HL-60/S4 treated with retinoic acid at 250 ng/mL for 4 days and 3 days (cell line): ENCODE data around the gene KCNJ4.

ENCODE experiments used
- in situ Hi-C: fragments of 300-500 bp; cut with MboI; formaldehyde crosslinking; loops from 2 replicates; pipeline ENCODE4 v1.7.0; 2022; ENCODE audit warnings: low sequenced_read_pairs

Gene KCNJ4

DNA sequence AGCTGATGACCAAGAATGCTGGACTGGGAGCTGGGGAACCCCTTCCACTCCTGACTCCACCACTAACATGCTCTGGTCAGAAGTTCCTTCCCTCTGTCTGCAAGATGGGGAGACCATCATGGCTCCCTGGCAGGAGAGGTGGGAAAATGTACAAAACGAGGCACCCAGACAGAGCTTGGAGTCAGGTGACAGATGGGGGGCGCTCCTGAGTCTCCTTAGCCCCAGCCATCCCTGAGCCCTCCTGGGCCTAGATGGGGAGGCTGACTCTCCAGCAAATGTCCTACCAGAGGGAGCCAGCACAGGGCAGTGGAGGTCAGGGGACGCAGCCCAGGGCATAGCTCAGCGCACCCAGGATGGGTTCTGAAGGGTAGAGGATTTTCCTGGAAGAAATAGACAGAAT lies 20.0 kb downstream of the KCNJ4 start:
- in situ Hi-C loops = no loop called here

DNA sequence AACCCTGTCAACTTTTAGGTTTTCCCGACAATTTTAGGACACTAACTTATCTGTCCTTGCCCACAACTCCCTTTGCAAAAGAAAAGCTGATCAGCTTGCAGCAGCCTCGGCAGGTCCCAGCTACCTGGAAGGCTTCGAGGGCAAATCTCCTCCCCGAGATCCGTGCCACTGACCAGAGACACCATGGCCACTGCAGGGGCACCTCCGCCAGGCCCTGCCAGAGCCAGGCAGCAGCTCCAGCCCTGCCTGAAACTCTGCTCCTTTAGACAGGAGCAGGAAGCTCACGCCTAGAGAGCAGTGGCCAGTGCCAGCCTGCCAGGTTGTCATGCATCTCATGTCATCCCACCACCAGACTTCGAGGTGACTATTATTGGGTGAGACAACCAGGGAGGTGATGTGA lies 21.1 kb downstream of the KCNJ4 start:
- in situ Hi-C loops = no loop called here

DNA sequence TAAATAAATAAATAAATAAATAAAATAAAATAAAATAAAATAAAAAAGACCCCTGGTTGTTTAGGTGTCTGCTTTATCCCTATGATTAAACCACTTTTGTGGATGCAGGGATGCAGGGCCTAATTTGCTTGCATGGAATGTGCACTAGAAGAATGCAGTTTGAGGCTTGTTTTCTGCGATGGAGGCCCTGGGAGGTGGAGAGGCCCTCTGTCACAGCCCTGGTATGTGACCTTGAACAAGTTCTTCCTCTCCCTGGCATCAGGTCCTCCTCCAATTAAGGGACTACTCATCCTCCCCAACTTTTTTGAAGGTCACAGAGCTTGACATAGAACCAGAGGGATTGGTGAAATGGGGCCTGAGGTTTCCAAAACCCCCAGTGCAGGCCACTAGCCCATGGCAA lies 22.7 kb downstream of the KCNJ4 start:
- in situ Hi-C loops = no loop called here

DNA sequence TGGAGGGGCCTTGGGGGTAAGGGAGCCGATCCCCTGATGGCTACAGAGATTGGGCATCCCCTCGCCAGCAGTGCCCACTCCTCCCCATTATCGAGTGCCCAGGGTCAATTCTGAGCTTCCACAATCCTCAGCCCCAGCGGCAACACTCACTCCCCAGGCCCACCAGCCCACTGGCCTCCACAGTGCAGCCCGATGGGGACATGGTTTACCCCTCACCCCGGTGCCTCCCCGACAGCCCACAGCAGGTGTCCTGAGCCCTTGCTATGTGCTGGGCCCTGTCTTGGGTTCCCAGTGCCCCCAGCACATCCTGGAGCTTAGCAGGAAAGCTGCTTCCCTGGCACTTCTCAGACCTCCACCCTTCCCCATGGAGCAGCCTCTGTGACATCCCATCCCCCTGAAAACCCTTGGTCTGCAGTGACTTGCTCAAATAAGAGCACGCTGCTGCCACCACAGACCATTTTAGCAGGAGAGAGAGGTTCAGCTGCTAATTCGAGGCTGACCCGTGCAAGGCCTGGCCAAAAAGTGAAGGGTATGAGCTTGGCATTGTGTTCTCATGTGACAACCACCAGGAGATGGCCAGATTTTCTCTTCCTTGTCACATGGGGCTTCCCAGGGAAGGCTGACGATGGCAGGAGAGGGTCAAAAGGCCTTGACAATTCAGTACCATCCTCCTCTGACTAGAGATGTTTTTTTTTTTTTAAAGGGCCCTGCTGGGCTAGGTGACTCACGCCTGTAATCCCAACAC lies 23.6 kb downstream of the KCNJ4 start:
- in situ Hi-C loops = no loop called here

DNA sequence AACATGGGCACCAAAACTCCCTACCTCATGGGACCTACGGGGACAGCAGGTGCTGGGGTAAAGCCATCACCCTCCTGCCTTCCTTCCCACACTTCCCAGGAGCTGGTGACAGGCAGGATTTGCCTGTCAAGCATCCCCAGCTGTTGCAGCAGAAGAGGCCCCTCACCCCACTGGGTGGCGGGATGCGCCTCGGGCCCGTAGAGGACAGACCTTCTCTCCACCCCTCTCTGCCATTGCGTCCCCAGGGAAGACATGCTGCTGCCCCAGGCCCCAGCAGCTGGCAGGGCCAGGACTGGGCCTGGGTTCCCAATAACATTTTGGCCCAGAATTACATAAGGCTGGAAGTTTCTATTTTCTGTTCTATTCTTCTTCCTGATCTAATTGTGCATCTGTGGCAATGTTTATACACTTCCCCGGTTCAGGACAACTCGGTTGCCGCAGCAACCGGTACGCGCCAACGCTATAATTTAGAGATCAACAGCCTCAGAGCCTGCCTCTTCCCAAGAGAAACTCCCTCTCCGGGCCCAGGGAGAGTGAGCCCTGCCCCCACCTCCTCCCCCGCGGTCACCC lies 25.4 kb downstream of the KCNJ4 start:
- in situ Hi-C loops = no loop called here

DNA sequence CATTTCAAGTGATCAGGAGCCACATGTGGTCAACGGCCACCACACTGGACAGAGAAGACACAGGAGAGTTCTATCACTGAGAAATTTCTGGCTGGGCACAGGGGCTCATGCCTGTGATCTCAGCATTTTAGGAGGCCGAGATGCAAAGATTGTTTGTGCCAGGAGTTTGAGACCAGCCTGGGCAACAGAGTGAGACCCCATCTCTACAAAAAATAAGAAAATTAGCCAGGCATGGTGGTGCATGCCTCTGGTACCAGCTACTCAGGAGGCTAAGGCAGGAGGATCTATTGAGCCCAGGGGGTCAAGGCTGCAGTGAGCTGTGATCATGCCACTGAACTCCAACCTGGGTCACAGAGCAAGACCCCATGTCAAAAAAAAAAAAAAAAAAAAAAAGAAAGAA lies 26.3 kb downstream of the KCNJ4 start:
- in situ Hi-C loops = no loop called here

DNA sequence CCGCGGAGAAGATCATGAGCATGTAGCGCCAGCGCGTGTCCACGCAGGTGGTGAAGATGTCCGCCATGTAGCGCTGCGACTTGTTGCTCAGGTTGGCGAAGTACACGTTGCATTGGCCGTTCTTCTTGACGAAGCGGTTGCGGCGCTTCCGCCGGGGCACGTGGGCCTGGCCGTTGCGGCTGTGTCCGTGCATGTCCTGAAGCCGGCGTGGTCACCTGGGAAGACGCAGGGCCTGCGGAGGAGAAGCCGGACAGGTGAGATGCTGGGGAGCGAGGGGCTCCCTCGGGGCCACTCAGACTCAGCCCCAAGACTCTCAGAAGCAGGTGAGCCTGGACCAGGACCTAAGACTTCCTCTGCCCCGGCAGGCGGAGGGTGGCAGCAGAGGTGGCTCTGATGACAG lies 27.1 kb downstream of the KCNJ4 start:
- in situ Hi-C loops = no loop called here

DNA sequence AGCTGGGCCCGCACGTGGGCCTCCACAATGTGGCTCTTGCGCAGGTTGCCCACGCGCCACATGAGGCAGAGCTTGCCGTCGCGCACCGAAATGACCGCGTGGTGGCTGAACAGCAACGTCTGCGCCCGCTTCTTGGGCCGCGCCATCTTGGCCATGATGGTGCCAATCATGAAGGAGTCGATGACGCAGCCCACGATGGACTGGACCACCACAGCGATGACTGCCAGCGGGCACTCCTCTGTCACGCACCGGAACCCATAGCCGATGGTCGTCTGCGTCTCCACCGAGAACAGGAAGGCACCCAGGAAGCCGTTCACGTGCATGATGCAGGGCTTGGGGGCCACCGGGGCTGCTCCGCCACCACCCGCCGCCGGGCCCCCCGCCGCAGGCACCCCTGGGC lies 27.5 kb downstream of the KCNJ4 start:
- in situ Hi-C loops = no loop called here

DNA sequence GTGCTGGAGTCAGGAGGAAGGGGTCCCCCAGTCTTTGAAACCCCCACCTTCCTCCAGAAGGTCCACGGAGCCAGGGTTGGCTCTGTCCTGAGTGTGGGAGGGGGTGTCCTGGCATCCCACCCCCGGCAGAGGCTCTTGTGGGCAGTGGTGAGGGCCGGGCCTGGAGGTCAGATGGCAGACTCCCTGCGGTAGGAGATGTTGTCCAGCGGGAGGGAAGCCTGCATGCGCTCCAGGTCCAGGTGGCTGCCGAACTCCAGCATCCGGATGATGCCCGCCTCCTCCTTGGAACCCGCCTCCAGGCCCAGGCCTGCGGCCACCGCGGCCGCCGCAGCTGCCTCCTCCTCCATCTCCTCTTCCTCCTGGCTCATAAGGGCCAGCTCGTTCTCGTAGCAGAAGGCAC lies 28.4 kb downstream of the KCNJ4 start:
- in situ Hi-C loops = no loop called here

DNA sequence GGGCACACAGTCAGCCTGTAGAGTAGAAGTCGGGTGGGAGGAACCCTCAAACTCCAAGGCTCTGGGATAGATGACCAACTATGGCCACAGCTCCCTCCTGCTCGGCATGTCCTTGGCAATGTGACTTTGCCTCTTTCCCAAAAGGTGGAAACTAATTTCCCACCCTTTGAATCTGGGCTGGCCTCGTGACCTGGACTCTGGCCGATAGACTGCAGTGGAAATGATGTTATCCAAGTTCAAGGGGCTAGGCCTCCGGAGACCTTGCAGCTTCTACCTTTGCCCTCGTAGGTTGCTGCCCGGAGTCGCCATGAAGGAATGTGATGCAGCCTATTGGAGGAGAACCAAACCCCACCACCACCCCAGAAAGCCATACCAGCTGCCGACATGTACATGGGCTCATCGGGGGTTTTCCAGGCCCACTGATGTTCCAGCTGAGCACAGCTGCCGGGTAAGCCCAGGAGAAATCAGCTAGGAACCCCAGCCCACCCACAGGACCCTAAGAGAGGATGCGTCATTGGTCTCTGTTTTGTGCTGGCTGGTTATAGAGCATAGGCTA lies 30.4 kb downstream of the KCNJ4 start:
- in situ Hi-C loops = no loop called here

DNA sequence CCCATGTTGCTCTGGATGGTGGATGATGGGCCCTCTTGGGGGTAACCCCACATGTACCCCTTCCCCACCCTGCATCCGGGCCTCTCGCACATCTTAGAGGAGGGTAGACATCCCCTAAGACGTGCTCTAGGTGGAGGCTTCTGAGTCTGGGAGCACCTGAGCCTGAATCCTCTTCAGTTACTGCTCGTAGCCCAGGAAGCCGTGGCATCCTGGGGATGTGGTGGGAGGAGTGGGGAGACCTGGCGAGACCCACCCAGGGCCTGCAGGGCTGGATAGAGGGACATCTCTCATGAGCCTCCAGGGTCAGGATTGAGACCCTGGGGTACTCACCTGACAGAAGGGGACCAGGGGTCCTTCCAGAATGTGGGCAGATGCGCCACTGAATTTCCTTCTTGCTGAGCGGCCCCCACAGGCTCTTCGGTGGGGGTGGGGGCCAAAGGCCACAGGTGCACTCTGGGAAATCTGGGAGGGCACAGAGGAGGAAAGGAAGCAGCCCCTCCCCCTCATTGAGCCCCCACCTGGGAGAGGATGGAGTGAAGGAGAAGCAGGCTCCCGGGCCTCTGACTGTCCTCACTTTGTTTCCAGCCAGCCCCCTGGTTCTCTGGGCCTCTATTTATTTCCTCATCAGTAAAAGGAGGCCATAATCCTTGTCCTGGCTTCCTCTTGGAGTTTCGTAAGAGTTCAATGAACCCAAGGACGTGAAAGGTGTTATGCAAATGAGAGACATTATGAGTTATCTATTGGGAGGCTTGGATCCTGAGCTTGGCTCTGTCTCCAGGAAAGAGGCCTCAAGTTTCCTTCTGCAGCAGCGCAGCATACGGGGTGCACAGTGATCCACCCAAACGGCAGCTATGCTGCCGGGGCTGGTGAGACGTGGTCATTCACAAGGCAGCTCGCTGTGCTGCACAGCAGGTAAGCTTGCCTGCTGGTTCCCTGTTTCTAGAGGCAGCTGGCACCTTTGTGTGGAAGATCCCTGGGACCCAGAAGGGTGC lies 31.2 kb downstream of the KCNJ4 start:
- in situ Hi-C loops = no loop called here

DNA sequence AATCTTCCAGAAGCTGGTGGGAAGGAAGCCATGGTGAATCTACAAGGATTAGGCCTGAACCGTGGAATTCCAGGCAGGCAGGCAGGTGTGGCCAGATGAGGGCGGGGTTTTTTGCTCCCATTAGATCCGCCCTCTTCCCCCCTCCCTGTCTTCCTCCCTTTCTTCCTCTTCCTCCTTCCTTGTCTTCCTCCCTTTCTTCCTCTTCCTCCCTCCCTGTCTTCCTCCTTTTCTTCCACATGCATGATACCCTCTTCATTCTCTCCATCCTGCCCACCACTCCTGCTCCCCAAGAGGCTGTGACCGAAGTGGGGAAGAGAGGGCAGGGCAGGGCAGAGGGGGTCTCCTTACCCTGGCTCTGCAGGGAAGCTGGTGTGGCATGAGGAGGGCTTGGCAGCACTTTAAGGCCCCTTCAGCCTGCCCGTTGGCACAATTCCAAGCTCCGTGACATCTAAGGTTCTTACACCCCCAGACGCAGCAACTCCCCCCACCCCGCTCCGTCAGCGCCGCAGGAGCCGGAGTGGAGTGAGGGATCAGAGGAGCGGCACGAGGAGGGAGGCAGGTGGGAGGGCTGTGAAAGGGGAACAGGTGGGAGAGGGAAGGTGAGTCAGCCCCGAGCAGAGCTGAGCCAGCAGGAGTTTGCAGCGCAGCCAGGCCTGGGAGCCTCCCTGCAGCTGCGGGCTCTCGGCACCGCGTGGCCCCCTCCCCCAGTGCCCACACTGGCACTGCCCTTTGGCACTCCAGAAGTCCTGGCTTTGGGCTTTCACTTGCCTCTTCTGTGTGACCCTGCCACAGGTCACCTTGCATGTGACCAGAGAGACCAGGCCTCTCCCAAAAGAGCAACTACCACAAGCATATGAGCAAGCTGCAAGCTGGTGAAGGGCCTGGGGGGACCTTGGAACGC lies 32.1 kb downstream of the KCNJ4 start:
- in situ Hi-C loops = no loop called here

DNA sequence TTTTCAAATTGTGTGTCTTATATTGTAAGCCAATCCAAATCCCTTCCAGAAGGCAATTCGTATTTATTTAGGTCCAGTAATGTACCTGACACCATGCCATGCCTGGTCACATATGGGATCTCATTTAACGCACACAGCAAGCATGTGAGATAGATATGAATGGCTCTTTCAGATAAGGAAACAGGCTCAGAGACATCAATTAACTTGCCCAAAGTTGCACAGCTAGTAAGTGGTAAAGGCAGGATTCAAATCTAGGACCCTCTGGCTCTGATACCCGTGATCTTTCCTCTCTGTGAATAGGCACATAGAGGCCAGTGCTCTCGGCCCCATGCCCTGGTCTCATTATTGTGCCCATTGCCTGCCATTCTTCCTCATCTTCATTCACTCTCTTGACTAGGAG lies 34.3 kb downstream of the KCNJ4 start:
- in situ Hi-C loops = no loop called here

DNA sequence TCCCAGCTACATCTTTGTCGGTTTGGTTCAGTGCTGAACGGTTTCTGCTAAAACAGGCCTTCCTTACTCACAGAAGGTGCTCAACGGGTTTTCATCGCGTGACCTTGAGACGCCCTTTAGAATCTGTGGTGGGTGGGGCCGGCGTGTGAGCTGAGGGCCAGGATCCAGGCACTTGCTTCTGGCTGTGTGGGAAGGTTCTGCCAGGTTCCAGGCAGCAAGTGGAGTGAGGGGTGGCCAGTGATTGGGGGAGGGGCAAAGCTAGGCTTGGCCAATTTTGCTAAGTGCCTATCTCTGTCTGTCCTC lies 35.2 kb downstream of the KCNJ4 start:
- in situ Hi-C loops = no loop called here

DNA sequence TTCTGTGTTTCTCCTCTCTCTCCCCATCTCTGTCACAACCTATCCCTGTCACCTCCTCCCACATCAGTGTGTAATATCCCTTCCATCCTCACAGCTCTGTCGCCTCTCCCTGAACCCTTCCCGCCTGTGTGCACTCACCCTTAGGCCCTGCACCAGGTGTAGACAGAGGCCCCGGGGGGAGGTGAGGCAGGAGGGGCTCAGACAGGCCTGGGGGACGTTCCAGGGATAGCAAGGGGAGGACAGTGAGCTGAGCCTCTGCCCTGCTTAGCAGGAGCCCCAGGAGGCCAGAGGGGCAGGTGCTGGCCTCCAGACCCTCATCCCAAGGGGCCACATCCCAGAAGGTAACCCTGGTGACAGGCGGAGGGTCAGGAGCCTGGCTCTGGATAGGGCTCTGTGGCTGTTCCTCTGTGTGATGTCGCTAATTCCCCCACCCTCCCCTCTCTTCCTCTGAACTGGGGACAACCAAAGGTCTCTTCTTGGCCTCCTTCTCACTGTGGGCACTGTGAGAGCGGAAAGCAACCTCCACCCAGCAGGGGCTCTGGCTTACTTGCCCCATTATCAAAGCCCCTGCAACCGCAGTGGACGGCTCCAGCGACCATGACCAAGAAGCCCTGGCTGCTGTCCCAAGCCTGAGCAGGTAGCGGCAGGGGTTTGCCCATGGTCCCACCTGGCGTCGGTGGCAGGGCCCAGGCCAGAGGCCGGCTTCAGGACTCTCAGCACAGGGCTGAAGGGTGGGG lies 35.7 kb downstream of the KCNJ4 start:
- in situ Hi-C loops = no loop called here

DNA sequence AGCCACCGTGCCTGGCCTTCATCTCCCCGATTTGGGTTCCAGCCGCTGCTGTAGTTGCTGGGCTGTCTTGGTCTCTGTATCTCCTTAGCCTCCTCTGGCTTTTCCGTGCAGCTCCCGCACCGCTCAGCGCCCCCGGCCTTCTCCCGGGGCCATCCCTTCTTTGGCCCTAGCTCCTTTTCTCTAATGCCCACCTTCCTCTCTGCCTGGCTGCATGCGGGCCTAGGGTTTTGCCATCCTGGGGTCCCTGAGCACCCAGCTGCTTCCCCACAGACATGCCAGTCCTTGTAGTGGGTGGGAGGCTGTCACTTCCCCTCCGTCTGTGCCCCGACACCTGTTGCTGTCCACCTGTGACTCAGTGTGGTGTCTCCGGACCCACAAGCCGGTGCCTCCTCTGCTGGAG lies 36.4 kb downstream of the KCNJ4 start:
- in situ Hi-C loops = no loop called here

DNA sequence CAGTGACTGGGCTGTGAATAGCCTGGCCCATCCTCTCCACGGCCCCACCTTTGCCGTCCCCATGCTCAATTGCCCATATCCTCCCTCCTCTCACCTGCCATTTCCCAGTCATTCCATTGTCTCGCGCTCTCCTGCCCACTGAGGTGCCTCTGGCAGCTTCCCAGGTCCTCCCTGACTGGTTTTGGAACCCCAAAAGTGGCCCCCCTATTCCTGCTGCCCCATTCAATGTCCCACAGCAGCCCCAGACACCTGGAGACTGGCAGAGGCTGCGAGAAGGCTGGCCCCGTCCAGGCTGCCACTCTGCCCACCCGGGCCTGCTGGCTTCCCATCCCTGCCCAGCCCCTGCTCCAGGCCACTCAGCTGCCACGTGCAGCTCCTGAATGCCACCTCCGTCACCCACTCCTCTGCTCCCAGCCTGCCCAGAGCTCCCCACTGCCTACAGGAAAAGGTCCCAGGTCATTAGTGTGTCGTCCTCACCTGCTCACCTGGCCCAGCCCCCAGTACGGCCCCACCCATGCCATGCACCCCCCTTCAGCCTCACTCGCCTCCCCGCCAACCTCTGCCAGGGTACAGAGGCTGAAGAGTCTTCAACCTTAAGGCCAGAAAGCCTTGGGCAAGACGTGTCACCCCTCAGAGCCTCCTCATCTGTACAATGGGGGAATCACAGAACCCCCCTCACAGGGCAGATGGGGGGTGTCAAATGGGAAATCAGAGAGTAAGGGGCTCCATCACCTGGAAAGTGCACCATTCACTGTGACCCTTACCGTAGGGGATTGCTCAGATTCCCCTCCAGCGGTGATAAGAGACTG lies 37.5 kb downstream of the KCNJ4 start:
- in situ Hi-C loops = no loop called here

DNA sequence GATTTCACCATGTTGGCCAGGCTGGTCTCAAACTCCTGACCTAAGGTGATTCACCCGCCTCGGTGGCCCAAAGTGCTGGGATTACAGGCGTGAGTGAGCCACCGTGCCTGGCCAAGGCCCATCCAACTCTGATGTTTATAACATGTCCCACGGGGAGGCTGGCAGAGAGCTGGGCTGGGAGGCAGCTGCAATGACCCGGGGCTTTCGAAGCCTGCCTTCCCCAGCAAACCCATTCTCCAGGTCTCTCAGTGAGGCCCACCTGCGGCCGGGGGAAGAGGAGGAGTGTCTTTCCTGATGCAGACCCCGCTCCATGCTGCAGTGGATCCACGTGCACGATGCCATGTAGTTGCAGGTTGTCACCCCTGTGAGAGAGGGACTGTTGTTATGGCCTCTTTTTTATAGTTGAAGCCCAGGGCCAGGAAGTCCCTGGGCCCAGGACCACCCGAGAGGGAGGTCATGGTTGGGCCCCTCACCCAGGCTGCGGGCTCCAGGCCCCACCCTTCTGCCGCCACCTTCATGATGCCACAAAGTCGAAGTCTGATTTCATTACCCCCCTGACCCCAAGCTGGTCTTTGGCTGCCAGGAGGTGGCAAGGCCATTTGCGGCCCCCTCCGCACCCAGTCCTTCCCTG lies 38.3 kb downstream of the KCNJ4 start:
- in situ Hi-C loops = no loop called here
